Gastroesophageal sphincter (tissue), 3 donors: ENCODE measurements around the gene SLC39A11.

Source experiments
- EP300 ChIP-seq: sonication (generic); formaldehyde crosslinking; IDR thresholded peaks from one replicate; pipeline ENCODE4 v1.6.1; 2017; ENCODE audit warnings: antibody characterized with exemption, mild to moderate bottlenecking
- TF ChIP-seq, protein P1 (sequence below), 4 experiments: fragments of 200-600 bp in 2 of 4; fragments of 450-650 bp in 2 of 4; sonication (generic) in 1 of 4; IDR thresholded peaks; one replicate each; pipeline ENCODE4 v1.5.1; 2017 to 2019; ENCODE audit warnings: antibody characterized with exemption in 4 of 4, mild to moderate bottlenecking in 2 of 4, moderate library complexity in 2 of 4

DNA sequence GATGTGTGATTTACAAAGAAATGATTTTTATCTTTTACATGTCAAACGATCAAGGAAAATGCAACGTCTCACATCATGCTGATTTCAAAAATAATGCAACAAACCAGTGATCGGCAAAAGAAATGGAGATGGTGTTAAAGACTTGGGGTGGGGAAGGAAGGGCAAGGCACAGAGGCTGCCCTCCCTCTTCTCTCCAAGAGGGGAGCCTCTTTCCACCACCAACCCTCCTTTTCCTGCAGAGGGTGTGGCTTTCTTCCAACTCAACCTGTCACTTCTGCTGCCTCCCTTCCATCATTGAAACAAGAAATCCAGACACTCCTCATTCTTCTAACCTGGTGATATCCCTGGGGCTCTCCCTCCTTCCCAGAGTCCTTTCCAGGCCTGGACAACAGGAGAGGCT, 320.8 kb downstream of the SLC39A11 start:
- TF ChIP-seq, protein P1, sequence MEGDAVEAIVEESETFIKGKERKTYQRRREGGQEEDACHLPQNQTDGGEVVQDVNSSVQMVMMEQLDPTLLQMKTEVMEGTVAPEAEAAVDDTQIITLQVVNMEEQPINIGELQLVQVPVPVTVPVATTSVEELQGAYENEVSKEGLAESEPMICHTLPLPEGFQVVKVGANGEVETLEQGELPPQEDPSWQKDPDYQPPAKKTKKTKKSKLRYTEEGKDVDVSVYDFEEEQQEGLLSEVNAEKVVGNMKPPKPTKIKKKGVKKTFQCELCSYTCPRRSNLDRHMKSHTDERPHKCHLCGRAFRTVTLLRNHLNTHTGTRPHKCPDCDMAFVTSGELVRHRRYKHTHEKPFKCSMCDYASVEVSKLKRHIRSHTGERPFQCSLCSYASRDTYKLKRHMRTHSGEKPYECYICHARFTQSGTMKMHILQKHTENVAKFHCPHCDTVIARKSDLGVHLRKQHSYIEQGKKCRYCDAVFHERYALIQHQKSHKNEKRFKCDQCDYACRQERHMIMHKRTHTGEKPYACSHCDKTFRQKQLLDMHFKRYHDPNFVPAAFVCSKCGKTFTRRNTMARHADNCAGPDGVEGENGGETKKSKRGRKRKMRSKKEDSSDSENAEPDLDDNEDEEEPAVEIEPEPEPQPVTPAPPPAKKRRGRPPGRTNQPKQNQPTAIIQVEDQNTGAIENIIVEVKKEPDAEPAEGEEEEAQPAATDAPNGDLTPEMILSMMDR (IDR thresholded peaks at IDR 0.05) = no peak
- no peak for TF ChIP-seq EP300
